Uterus (tissue), 2 donors: ENCODE data around the gene DNAH11.

Experiments used
- CTCF ChIP-seq, 4 experiments: fragments of 200-600 bp in 2 of 4; fragments of 450-650 bp in 2 of 4; sonication (generic) in 2 of 4; IDR thresholded peaks; one replicate each; pipeline ENCODE4 v1.5.1; 2016 to 2019; ENCODE audit warnings: antibody characterized with exemption in 4 of 4, mild to moderate bottlenecking in 2 of 4, moderate library complexity in 1 of 4
- POLR2A ChIP-seq, 2 donors: fragments of 450-650 bp; IDR thresholded peaks; one replicate each; pipeline ENCODE4 v1.6.1; 2016; ENCODE audit warnings: antibody characterized with exemption in 2 of 2, mild to moderate bottlenecking in 1 of 2, moderate library complexity in 1 of 2

GRCh38 chr7:21819048-21819447 is 276.2 kb downstream of the DNAH11 start:
- TF ChIP-seq POLR2A (IDR thresholded peaks at IDR 0.05) (no peak), CTCF (IDR thresholded peaks at IDR 0.05) (no peak)
